HepG2 (cell line): Measurements from ENCODE around the gene ZNF213. TPM values are rescaled to one million over a fixed set of nuclear protein-coding genes. Genes with fewer than 3 reads are reported as not detected.

Experiments used
- ATF7 ChIP-seq, 2 experiments: fragments of 450-650 bp in 1 of 2; sonication (generic) in 1 of 2; formaldehyde crosslinking in 1 of 2; IDR thresholded peaks; 2 replicates each; pipeline versions ENCODE4 v1.4.0 to v1.6.1; 2016 to 2020; ENCODE audit warnings: antibody characterized with exemption in 1 of 2, mild to moderate bottlenecking in 1 of 2, missing genetic modification reagents in 1 of 2
- DNMT3B ChIP-seq: conservative IDR thresholded peaks from 2 replicates; pipeline ENCODE4 v1.6.1; 2016; ENCODE audit warnings: missing biosample characterization, control low read depth
- EZH2 ChIP-seq: conservative IDR thresholded peaks from 2 replicates; pipeline ENCODE4 v1.6.1; 2012; ENCODE audit warnings: mild to moderate bottlenecking, low read depth, low read length, moderate library complexity
- GATAD2A ChIP-seq: IDR thresholded peaks from 2 replicates; pipeline ENCODE4 v1.6.1; 2016
- HES4 ChIP-seq: sonication (generic); formaldehyde crosslinking; IDR thresholded peaks from 2 replicates; pipeline ENCODE4 v1.9.0; 2021; ENCODE audit warnings: mild to moderate bottlenecking, missing genetic modification reagents, borderline replicate concordance
- HNF1B ChIP-seq: sonication (generic); formaldehyde crosslinking; IDR thresholded peaks from 2 replicates; pipeline ENCODE4 v1.5.1; 2020; ENCODE audit warnings: mild to moderate bottlenecking, moderate library complexity, missing genetic modification reagents
- HOXA5 ChIP-seq: sonication (generic); formaldehyde crosslinking; IDR thresholded peaks from 2 replicates; pipeline ENCODE4 v1.4.0; 2020; ENCODE audit warnings: missing genetic modification reagents
- IRF9 ChIP-seq: sonication (generic); formaldehyde crosslinking; IDR thresholded peaks from 2 replicates; pipeline ENCODE4 v1.8.0; 2022; ENCODE audit warnings: missing genetic modification reagents, mild to moderate bottlenecking, borderline replicate concordance
- NR2C2 ChIP-seq: sonication (generic); formaldehyde crosslinking; IDR thresholded peaks from 2 replicates; pipeline ENCODE4 v1.4.0; 2020; ENCODE audit warnings: missing genetic modification reagents, mild to moderate bottlenecking, moderate library complexity, borderline replicate concordance
- POLR2G ChIP-seq: fragments of 200-400 bp; formaldehyde crosslinking; IDR thresholded peaks from 2 replicates; pipeline ENCODE4 v1.6.1; 2018; ENCODE audit warnings: mild to moderate bottlenecking, low read depth, low read length, moderate library complexity
- SETDB1 ChIP-seq: sonication (generic); formaldehyde crosslinking; IDR thresholded peaks from 2 replicates; pipeline ENCODE4 v1.5.1; 2020; ENCODE audit warnings: missing genetic modification reagents, mild to moderate bottlenecking, borderline replicate concordance
- SIX4 ChIP-seq: sonication (generic); formaldehyde crosslinking; IDR thresholded peaks from 2 replicates; pipeline ENCODE4 v1.4.0; 2020; ENCODE audit warnings: missing genetic modification reagents
- SP140L ChIP-seq: sonication (generic); formaldehyde crosslinking; IDR thresholded peaks from 2 replicates; pipeline ENCODE4 v1.4.0; 2020; ENCODE audit warnings: missing genetic modification reagents, borderline replicate concordance
- SRY ChIP-seq: sonication (generic); formaldehyde crosslinking; IDR thresholded peaks from 2 replicates; pipeline ENCODE4 v1.8.0; 2022; ENCODE audit warnings: mild to moderate bottlenecking, missing genetic modification reagents
- ZKSCAN8 ChIP-seq: IDR thresholded peaks from 2 replicates; pipeline ENCODE4 v1.6.1; 2016; ENCODE audit warnings: borderline replicate concordance, missing genetic modification reagents, missing compliant biosample characterization
- ZNF317 ChIP-seq: sonication (generic); formaldehyde crosslinking; IDR thresholded peaks from 2 replicates; pipeline ENCODE4 v1.5.0; 2020; ENCODE audit warnings: mild to moderate bottlenecking, missing genetic modification reagents
- ZNF337 ChIP-seq: sonication (generic); formaldehyde crosslinking; IDR thresholded peaks from 2 replicates; pipeline ENCODE4 v1.5.1; 2020; ENCODE audit warnings: missing genetic modification reagents, low read depth, mild to moderate bottlenecking, borderline replicate concordance
- ZNF383 ChIP-seq: sonication (generic); formaldehyde crosslinking; IDR thresholded peaks from 2 replicates; pipeline ENCODE4 v1.4.0; 2020; ENCODE audit warnings: missing genetic modification reagents, mild to moderate bottlenecking, borderline replicate concordance
- ZNF570 ChIP-seq: sonication (generic); formaldehyde crosslinking; IDR thresholded peaks from 2 replicates; pipeline ENCODE4 v1.4.0; 2020; ENCODE audit warnings: mild to moderate bottlenecking, missing genetic modification reagents, borderline replicate concordance
- ZNF747 ChIP-seq: sonication (generic); formaldehyde crosslinking; IDR thresholded peaks from 2 replicates; pipeline ENCODE4 v1.8.1; 2023; ENCODE audit warnings: missing genetic modification reagents, mild to moderate bottlenecking, borderline replicate concordance
- ZNF878 ChIP-seq: sonication (generic); formaldehyde crosslinking; IDR thresholded peaks from 2 replicates; pipeline ENCODE4 v1.8.1; 2023; ENCODE audit warnings: mild to moderate bottlenecking, missing genetic modification reagents, moderate library complexity
- ZUFSP ChIP-seq: sonication (generic); formaldehyde crosslinking; IDR thresholded peaks from 2 replicates; pipeline ENCODE4 v1.9.0; 2021; ENCODE audit warnings: missing genetic modification reagents, mild to moderate bottlenecking, borderline replicate concordance
- polyA plus RNA-seq, 8 experiments: library from polyadenylated mRNA; depleted of rRNA in 3 of 8; stranded (reverse) in 7 of 8; unstranded in 1 of 8; fragments of >200 nt; fragmentation: Illumina TruSeq in 4 of 8; extraction: Trizol in 4 of 8; gene quantifications; 2 replicates each; pipeline versions ENCODE4 v1.2.1 to v1.2.3, GENCODE V29; 2011 to 2016; ENCODE audit warnings: low read depth in 4 of 8, missing spikeins in 1 of 8, mixed read lengths in 1 of 8; ENCODE audit not compliant: insufficient read depth in 1 of 8
- total RNA-seq, 5 experiments: library from RNA; depleted of rRNA; stranded (reverse); fragments of >200 nt; fragmentation: Illumina TruSeq; extraction: Trizol; gene quantifications; 2 replicates each; pipeline ENCODE4 v1.2.3, GENCODE V29; 2016; ENCODE audit warnings: low read depth in 1 of 5

ZNF213 gene
- total and polyA plus RNA-seq, 2 of the 13 experiments (the other 11 are each of a cell fraction or from before 2014, with no cell fraction given), result 0.59 to 0.97 TPM

GRCh38 chr16:3112058-3112880 lies 22.6 kb upstream of the ZNF213 start, which contains the start of gene ZNF205 (continued):
- TF ChIP-seq ATF7 (IDR thresholded peaks at IDR 0.05), result no peak
- peak; percentile 35; the same call in 1 of the 2 replicates for TF ChIP-seq ATF7 (CRISPR knock-in tag; IDR thresholded peaks at IDR 0.05)
- 0 out of 2 replicates have a peak, but pooled peaks have one; percentile 25 for TF ChIP-seq SIX4 (CRISPR knock-in tag)
- 0 out of 2 replicates have a peak, but pooled peaks have one; percentile 70 for TF ChIP-seq SRY (CRISPR knock-in tag)
- peak; percentile 54; the same call in 1 of the 2 replicates for TF ChIP-seq HOXA5 (CRISPR knock-in tag)
- peak; percentile 83 for TF ChIP-seq NR2C2 (CRISPR knock-in tag)
- peak; percentile 81 for TF ChIP-seq HNF1B
- TF ChIP-seq EZH2, result no peak
- TF ChIP-seq SETDB1 (CRISPR knock-in tag), result no peak
- TF ChIP-seq HES4 (CRISPR knock-in tag), result no peak; the same call in 1 of the 2 replicates
- peak; percentile 44; the same call in 1 of the 2 replicates for TF ChIP-seq ZNF317 (CRISPR knock-in tag)
- peak; percentile 67 for TF ChIP-seq POLR2G
- TF ChIP-seq ZUFSP (CRISPR knock-in tag), result no peak
- peak; percentile 25; the same call in 1 of the 2 replicates for TF ChIP-seq ZKSCAN8
- TF ChIP-seq ZNF570 (CRISPR knock-in tag), result no peak
- no peak for TF ChIP-seq ZNF747 (CRISPR knock-in tag)
- TF ChIP-seq DNMT3B (CRISPR knock-in tag), result no peak
- TF ChIP-seq ZNF337 (CRISPR knock-in tag), result no peak
- TF ChIP-seq ZNF383 (CRISPR knock-in tag), result no peak; the same call in 1 of the 2 replicates
- TF ChIP-seq GATAD2A (CRISPR knock-in tag), result peak; percentile 74
- peak; percentile 51; the same call in 1 of the 2 replicates for TF ChIP-seq IRF9 (CRISPR knock-in tag)
- 0 out of 2 replicates have a peak, but pooled peaks have one; percentile 47 for TF ChIP-seq SP140L (CRISPR knock-in tag)
- no peak for TF ChIP-seq ZNF878 (CRISPR knock-in tag)
